NCI-H2227 treated with DMSO at 0.1 percent for 48 hours (cell line): Measurements from ENCODE around the gene COLEC11.

ENCODE experiments used
- DNase-seq: peaks from one replicate; lab custom pipeline; 2025; lab: John Stamatoyannopoulos, UW

Gene COLEC11

GRCh38 chr2:3639015-3639630, 44.2 kb downstream of the COLEC11 start:
- no peak for DNase-seq

- DNase-seq: no peak
These were observed 44.7 kb downstream of the COLEC11 start for GRCh38 chr2:3639653-3640052.

- DNase-seq: no peak
These were observed 46.3 kb downstream of the COLEC11 start for GRCh38 chr2:3641181-3641580.

GRCh38 chr2:3641841-3642421, 47.0 kb downstream of the COLEC11 start:
- DNase-seq: no peak

- no peak for DNase-seq
These were observed 47.8 kb downstream of the COLEC11 start for GRCh38 chr2:3642521-3643215.

GRCh38 chr2:3643371-3644245, 48.7 kb downstream of the COLEC11 start:
- no peak for DNase-seq

GRCh38 chr2:3644246-3644525, 49.3 kb downstream of the COLEC11 start:
- no peak for DNase-seq

- DNase-seq: no peak
These were observed 50.1 kb downstream of the COLEC11 start for GRCh38 chr2:3644891-3645605.

GRCh38 chr2:3645745-3646389, 51.0 kb downstream of the COLEC11 start:
- DNase-seq: no peak

- no peak for DNase-seq
These were observed 51.5 kb downstream of the COLEC11 start for GRCh38 chr2:3646446-3646845.

GRCh38 chr2:3647246-3647645, 52.3 kb downstream of the COLEC11 start:
- no peak for DNase-seq

- no peak for DNase-seq
These were observed 53.1 kb downstream of the COLEC11 start for GRCh38 chr2:3647831-3648651.

- no peak for DNase-seq
These were observed 53.8 kb downstream of the COLEC11 start for GRCh38 chr2:3648652-3649177.

GRCh38 chr2:3649581-3649980, 54.7 kb downstream of the COLEC11 start:
- DNase-seq: no peak

- no peak for DNase-seq
These were observed 55.4 kb downstream of the COLEC11 start for GRCh38 chr2:3650140-3650920.

GRCh38 chr2:3651691-3652648, 57.1 kb downstream of the COLEC11 start:
- peak; percentile 94 for DNase-seq

- no peak for DNase-seq
These were observed 58.1 kb downstream of the COLEC11 start for GRCh38 chr2:3652896-3653625.

GRCh38 chr2:3654011-3654410, 59.1 kb downstream of the COLEC11 start:
- DNase-seq: no peak
